GM12878 (cell line): ENCODE results near the gene KIRREL3. TPM values are rescaled to one million over a fixed set of nuclear protein-coding genes. Genes with fewer than 3 reads are reported as not detected.

Source experiments
- ATAC-seq: fragments of 200-7000 bp; cut with Tn5 transposase; 3 replicates; pipeline ENCODE4 v1.9.1; 2020; ENCODE audit warnings: mild to moderate bottlenecking, moderate library complexity
- BruUV-seq: library from RNA; stranded (reverse); fragments of 400-500 nt; replicated peaks from 2 replicates; lab custom pipeline; 2021; lab: Mats Ljungman, UMichigan
- CTCF ChIA-PET: fragments of 300-600 bp; sonication (Branson Sonifier 250); formaldehyde crosslinking; extraction: SDS; loops from one replicate; lab custom pipeline; 2021; ENCODE audit warnings: inconsistent platforms; lab: Yijun Ruan, JAX
- POLR2A ChIA-PET: fragments of 350-600 bp; formaldehyde crosslinking; extraction: SDS; loops from one replicate; lab custom pipeline; 2021; ENCODE audit warnings: inconsistent platforms; lab: Charles Lee
- RAD21 ChIA-PET: fragments of 300-600 bp; sonication (Branson Sonifier 250); formaldehyde crosslinking; loops from one replicate; lab custom pipeline; 2023; ENCODE audit warnings: antibody characterized with exemption; ENCODE audit not compliant: unreplicated experiment; lab: Charles Lee
- SMC1A ChIA-PET: fragments of 300-600 bp; sonication (Branson Sonifier 250); formaldehyde crosslinking; loops from one replicate; lab custom pipeline; 2023; ENCODE audit not compliant: unreplicated experiment, uncharacterized antibody; lab: Charles Lee
- DNase-seq: peaks from one replicate; pipeline ENCODE4 v3.0.0-alpha.2; 2011; ENCODE audit warnings: low read depth, low spot score
- FAIRE-seq: peaks from 3 replicates; lab custom pipeline; 2011; peaks lifted over from hg19 to GRCh38; lab: Jason Lieb, UNC
- H2AFZ ChIP-seq: 2 replicates; pipeline ENCODE4 v1.6.0; 2011; ENCODE audit warnings: low read depth, low read length, control low read depth; ENCODE audit not compliant: control insufficient read depth
- H3K27ac ChIP-seq: 2 replicates; pipeline ENCODE4 v1.5.1; 2011; ENCODE audit warnings: control low read depth; ENCODE audit not compliant: control insufficient read depth, insufficient read depth
- H3K27me3 ChIP-seq, 2 experiments: replicated peaks in 1 of 2; 2 replicates each; pipeline versions ENCODE4 v1.6.0 to v1.6.1; 2011; ENCODE audit warnings: low read length in 1 of 2; ENCODE audit not compliant: control insufficient read depth in 2 of 2, insufficient read depth in 2 of 2
- H3K36me3 ChIP-seq, 2 experiments: 2 replicates each; pipeline ENCODE4 v1.5.1; 2011; ENCODE audit warnings: low read length in 1 of 2; ENCODE audit not compliant: control insufficient read depth in 2 of 2, insufficient read depth in 2 of 2
- H3K4me1 ChIP-seq: 2 replicates; pipeline ENCODE4 v1.6.1; 2011; ENCODE audit warnings: mild to moderate bottlenecking, low read length, moderate library complexity, mixed read lengths; ENCODE audit not compliant: control insufficient read depth, insufficient read depth
- H3K4me2 ChIP-seq: 2 replicates; pipeline ENCODE4 v1.6.0; 2011; ENCODE audit warnings: control low read depth; ENCODE audit not compliant: control insufficient read depth, insufficient read depth
- H3K4me3 ChIP-seq: fragments of 200-600 bp; sonication (generic); 2 replicates; pipeline ENCODE4 v1.5.1; 2016
- H3K79me2 ChIP-seq: 2 replicates; pipeline ENCODE4 v1.6.0; 2011; ENCODE audit warnings: low read length; ENCODE audit not compliant: control insufficient read depth, insufficient read depth
- H3K9ac ChIP-seq: 2 replicates; pipeline ENCODE4 v1.8.0; 2011; ENCODE audit warnings: low read length, control low read depth, mixed read lengths; ENCODE audit not compliant: control insufficient read depth, insufficient read depth
- H3K9me3 ChIP-seq: replicated peaks from 3 replicates; pipeline ENCODE4 v1.5.1; 2011; ENCODE audit warnings: mild to moderate bottlenecking, low read length; ENCODE audit not compliant: control insufficient read depth, insufficient read depth
- H4K20me1 ChIP-seq: 2 replicates; pipeline ENCODE4 v1.6.0; 2011; ENCODE audit not compliant: control insufficient read depth, insufficient read depth
- ATF7 ChIP-seq: fragments of 450-650 bp; IDR thresholded peaks from 2 replicates; pipeline ENCODE4 v1.6.1; 2016; ENCODE audit warnings: low read depth, mild to moderate bottlenecking
- BCL11A ChIP-seq: IDR thresholded peaks from 2 replicates; pipeline ENCODE4 v1.6.1; 2011; ENCODE audit warnings: low read depth, low read length
- CHD4 ChIP-seq: fragments of 200-600 bp; sonication (generic); IDR thresholded peaks from 2 replicates; pipeline ENCODE4 v1.6.1; 2016; ENCODE audit warnings: mild to moderate bottlenecking
- CREB1 ChIP-seq: IDR thresholded peaks from 2 replicates; pipeline ENCODE4 v1.6.1; 2012; ENCODE audit warnings: low read depth, mild to moderate bottlenecking, inconsistent platforms
- FOS ChIP-seq: IDR thresholded peaks from 3 replicates; pipeline ENCODE4 v1.6.1; 2011; ENCODE audit warnings: borderline replicate concordance; ENCODE audit not compliant: insufficient read length; ENCODE audit errors: extremely low read depth
- HDGF ChIP-seq: fragments of 450-650 bp; IDR thresholded peaks from 2 replicates; pipeline ENCODE4 v1.6.1; 2016; ENCODE audit warnings: antibody characterized with exemption
- JUNB ChIP-seq: IDR thresholded peaks from 2 replicates; pipeline ENCODE4 v1.6.1; 2016; ENCODE audit warnings: antibody characterized with exemption, mild to moderate bottlenecking
- KAT2A ChIP-seq: conservative IDR thresholded peaks from 2 replicates; pipeline ENCODE4 v1.6.1; 2011; ENCODE audit warnings: low read depth, low read length; ENCODE audit not compliant: control insufficient read depth
- PML ChIP-seq: IDR thresholded peaks from 2 replicates; pipeline ENCODE4 v1.6.1; 2012; ENCODE audit warnings: low read length, inconsistent platforms
- RCOR1 ChIP-seq: conservative IDR thresholded peaks from 2 replicates; pipeline ENCODE4 v1.6.1; 2012; ENCODE audit warnings: low read depth, low read length, improper control_type of control experiment
- RELA ChIP-seq: fragments of 450-650 bp; IDR thresholded peaks from 2 replicates; pipeline ENCODE4 v1.8.0; 2014; ENCODE audit warnings: borderline replicate concordance; ENCODE audit not compliant: partially characterized antibody
- RFX5 ChIP-seq: IDR thresholded peaks from 2 replicates; pipeline ENCODE4 v1.6.1; 2011; ENCODE audit warnings: low read depth, low read length, improper control_type of control experiment
- SIN3A ChIP-seq: IDR thresholded peaks from 2 replicates; pipeline ENCODE4 v1.6.1; 2012; ENCODE audit warnings: low read depth, low read length, improper control_type of control experiment
- YY1 ChIP-seq: IDR thresholded peaks from 2 replicates; pipeline ENCODE4 v1.6.1; 2011; ENCODE audit warnings: low read depth, mild to moderate bottlenecking, low read length
- ZNF384 ChIP-seq: IDR thresholded peaks from 2 replicates; pipeline ENCODE4 v1.6.1; 2012; ENCODE audit warnings: low read depth, mild to moderate bottlenecking, low read length, improper control_type of control experiment, borderline replicate concordance
- ZSCAN29 ChIP-seq: fragments of 450-650 bp; IDR thresholded peaks from 2 replicates; pipeline ENCODE4 v1.6.1; 2017; ENCODE audit warnings: mild to moderate bottlenecking, moderate library complexity
- WGBS: methylation state at CpG from one replicate; pipeline ENCODE4 v1.1.6; 2016; ENCODE audit warnings: low lambda C conversion rate; ENCODE audit not compliant: insufficient replicate concordance, insufficient coverage; ENCODE audit errors: missing lambda C conversion rate; 5-methylcytosine and 5-hydroxymethylcytosine counted together
- in situ Hi-C: fragments of 300-500 bp; cut with MboI; formaldehyde crosslinking; loops from 9 replicates; pipeline ENCODE4 v1.14.3; 2018; ENCODE audit warnings: mixed read lengths
- intact Hi-C: fragments of 100-400 bp; cut with micrococcal nuclease; formaldehyde crosslinking; loops from one replicate; pipeline ENCODE4 v1.14.2; 2022; ENCODE audit not compliant: unreplicated experiment
- polyA plus RNA-seq, 11 experiments: library from polyadenylated mRNA; depleted of rRNA in 4 of 11; unstranded in 6 of 11; stranded (reverse) in 5 of 11; fragments of >200 nt; fragmentation: Nextera tagmentation in 4 of 11; fragmentation: Illumina TruSeq in 1 of 11; extraction: Ambion mirVana in 4 of 11; extraction: Trizol in 1 of 11; gene quantifications; 1 replicate in 1 of 11; 2 replicates in 10 of 11; pipeline versions ENCODE4 v1.2.1 to v1.2.3, GENCODE V29; 2011 to 2016; ENCODE audit warnings: inconsistent platforms in 2 of 11, missing spikeins in 2 of 11, low read depth in 1 of 11
- total RNA-seq, 4 experiments: library from RNA; depleted of rRNA in 3 of 4; stranded (reverse); fragments of >200 nt in 3 of 4; fragmentation: Illumina TruSeq in 1 of 4; extraction: Trizol in 1 of 4; gene quantifications; 2 replicates each; pipeline versions ENCODE4 v1.2.1 to v1.2.3, GENCODE V29; 2013 to 2021

Gene KIRREL3
- total and polyA plus RNA-seq, 10 of the 15 experiments (the other 5 are each of a cell fraction or from before 2014, with no cell fraction given), result under 0.01 TPM; not detected in 9

DNA sequence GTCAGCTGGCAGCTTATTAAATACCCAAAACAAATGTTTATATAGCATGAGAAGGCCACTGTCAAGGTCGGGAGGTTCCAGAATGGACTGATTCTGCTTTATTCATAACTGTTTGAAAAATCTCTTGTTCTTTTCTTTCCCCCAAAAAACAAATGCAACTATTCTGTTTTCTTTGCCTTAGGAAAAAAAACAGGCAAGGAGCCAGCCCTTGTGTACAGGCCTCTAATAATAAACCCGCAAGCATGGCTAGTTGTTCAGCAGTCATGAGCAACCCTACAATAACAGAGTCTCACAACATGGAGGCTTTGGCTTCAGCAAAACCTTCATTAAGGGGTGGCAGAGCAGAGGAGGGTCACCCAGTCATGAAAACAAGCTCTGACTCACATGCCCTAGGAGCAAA, 191.7 kb downstream of the KIRREL3 start (continued):
- TF ChIP-seq JUNB, result no peak
- no peak for TF ChIP-seq PML
- TF ChIP-seq FOS, result no peak
- TF ChIP-seq ATF7, result no peak
- TF ChIP-seq RELA, result no peak

DNA sequence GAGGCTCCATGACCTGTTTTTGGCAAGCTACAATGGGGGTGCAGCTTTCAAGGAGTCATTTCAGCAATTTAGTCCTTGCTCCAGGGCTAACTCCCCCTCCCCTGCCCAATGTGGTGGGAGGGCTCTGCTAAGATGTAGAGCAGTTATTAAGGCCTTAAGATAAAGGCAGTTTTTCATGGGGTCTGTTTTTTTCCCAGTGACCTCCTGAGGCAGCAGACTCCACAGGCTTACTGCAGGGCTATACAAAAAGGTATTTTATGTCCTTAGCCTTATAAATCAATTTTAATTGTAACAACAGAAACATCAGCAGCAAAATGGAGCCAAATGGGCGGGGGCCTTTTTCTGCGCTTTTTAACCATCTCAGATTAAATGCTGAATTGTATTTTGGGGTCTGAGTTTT, 192.3 kb downstream of the KIRREL3 start:
- intact Hi-C loops, result no loop called here
- Histone ChIP-seq H3K9me3 (no peaks in the 10 kb centered on the region), H3K4me2 (no peak overlapping the region), H4K20me1 (no peaks in the 10 kb centered on the region), H3K9ac (no peak overlapping the region), H3K4me1 (no peaks in the 10 kb centered on the region), H3K27ac (no peak overlapping the region), H3K36me3 (no peaks in the 10 kb centered on the region), H3K4me3 (no peak overlapping the region), H3K27me3 (peaks cover 3 to 8% of the 10 kb centered on the region in 2 experiments), H2AFZ (no peak overlapping the region), H3K79me2 (no peaks in the 10 kb centered on the region)
- TF ChIP-seq ZSCAN29, result no peak
- TF ChIP-seq ZNF384, result no peak
- no peak for TF ChIP-seq RFX5
- no peak for TF ChIP-seq CREB1
- TF ChIP-seq RCOR1, result no peak
- TF ChIP-seq CHD4, result no peak
- TF ChIP-seq HDGF, result no peak
- no peak for TF ChIP-seq SIN3A
- no peak for TF ChIP-seq YY1
- TF ChIP-seq KAT2A, result no peak
- no peak for TF ChIP-seq BCL11A
- WGBS, result 8% methylated on average over 2 of the region's 2 CpGs
- RAD21 ChIA-PET, result no interaction called here
- CTCF ChIA-PET, result no interaction called here
- SMC1A ChIA-PET, result no interaction called here
- BruUV-seq, result no TSS peak
- ATAC-seq, result no peak
- FAIRE-seq, result no peak
- POLR2A ChIA-PET, result no interaction called here
- in situ Hi-C loops, result no loop called here
- DNase-seq, result no peak
